Smooth muscle cell (in vitro differentiated cells): ENCODE data around the gene ATF7IP. TPM values are rescaled to one million over a fixed set of nuclear protein-coding genes. Genes with fewer than 3 reads are reported as not detected.

Experiments used
- DNase-seq: peaks from one replicate; lab custom pipeline; 2025; ENCODE audit not compliant: unreplicated experiment; lab: John Stamatoyannopoulos, UW
- H2AFZ ChIP-seq: fragments of 200-600 bp; sonication (generic); 2 replicates; pipeline ENCODE4 v1.6.0; 2016; ENCODE audit warnings: antibody characterized with exemption, low read depth, mild to moderate bottlenecking
- H3F3A ChIP-seq: fragments of 200-600 bp; sonication (generic); 2 replicates; pipeline ENCODE4 v1.6.0; 2017; ENCODE audit warnings: antibody characterized with exemption, low read depth
- H3K27ac ChIP-seq: fragments of 200-600 bp; sonication (generic); 2 replicates; pipeline ENCODE4 v1.5.1; 2016; ENCODE audit warnings: low read depth, mild to moderate bottlenecking
- H3K27me3 ChIP-seq: fragments of 200-600 bp; sonication (generic); 2 replicates; pipeline ENCODE4 v1.6.1; 2016; ENCODE audit warnings: low read depth, mild to moderate bottlenecking
- H3K36me3 ChIP-seq: fragments of 200-600 bp; sonication (generic); 2 replicates; pipeline ENCODE4 v1.5.1; 2016; ENCODE audit warnings: low read depth
- H3K4me1 ChIP-seq: fragments of 200-600 bp; sonication (generic); 2 replicates; pipeline ENCODE4 v1.5.1; 2016; ENCODE audit warnings: low read depth
- H3K4me2 ChIP-seq: fragments of 200-600 bp; sonication (generic); 2 replicates; pipeline ENCODE4 v1.6.0; 2016; ENCODE audit warnings: mild to moderate bottlenecking
- H3K4me3 ChIP-seq: fragments of 200-600 bp; sonication (generic); 2 replicates; pipeline ENCODE4 v1.5.1; 2016; ENCODE audit warnings: mild to moderate bottlenecking
- H3K79me2 ChIP-seq: fragments of 200-600 bp; sonication (generic); 2 replicates; pipeline ENCODE4 v1.6.0; 2016; ENCODE audit warnings: low read depth, mild to moderate bottlenecking
- H3K9ac ChIP-seq: fragments of 200-600 bp; sonication (generic); 2 replicates; pipeline ENCODE4 v1.6.0; 2016; ENCODE audit warnings: low read depth
- H3K9me3 ChIP-seq: fragments of 200-600 bp; sonication (generic); replicated peaks from 2 replicates; pipeline ENCODE4 v1.5.1; 2016; ENCODE audit warnings: low read depth
- H4K20me1 ChIP-seq: fragments of 200-600 bp; sonication (generic); 2 replicates; pipeline ENCODE4 v1.6.0; 2016; ENCODE audit warnings: low read depth
- CTCF ChIP-seq: fragments of 200-600 bp; sonication (generic); IDR thresholded peaks from 2 replicates; pipeline ENCODE4 v1.5.1; 2017; ENCODE audit warnings: borderline replicate concordance, mild to moderate bottlenecking, antibody characterized with exemption; ENCODE audit not compliant: insufficient read depth, poor library complexity, severe bottlenecking
- WGBS: methylation state at CpG from one replicate; pipeline ENCODE4 v1.1.7; 2016; ENCODE audit warnings: low lambda C conversion rate; 5-methylcytosine and 5-hydroxymethylcytosine counted together
- polyA plus RNA-seq: library from polyadenylated mRNA; unstranded; fragments of >200 nt; fragmentation: Nextera tagmentation; extraction: Ambion mirVana; gene quantifications from 2 replicates; pipeline ENCODE4 v1.2.1, GENCODE V29; 2016
- total RNA-seq: library from RNA; depleted of rRNA; stranded (reverse); fragments of >200 nt; gene quantifications from 2 replicates; pipeline ENCODE4 v1.2.3, GENCODE V29; 2014

Gene ATF7IP
- total and polyA plus RNA-seq, 2 experiments from 2014 or later, result 27.5 to 66.8 TPM

GRCh38 chr12:14426792-14427191, 61.3 kb downstream of the ATF7IP start:
- no peak overlapping the region for H3K27ac ChIP-seq
- peaks cover 28% of the 10 kb centered on the region for H4K20me1 ChIP-seq
- no peaks in the 10 kb centered on the region for H3K4me1 ChIP-seq
- H3K4me3 ChIP-seq, result no peak overlapping the region
- H3K4me2 ChIP-seq, result no peak overlapping the region
- H3K9me3 ChIP-seq, result no peaks in the 10 kb centered on the region
- H3K79me2 ChIP-seq, result peaks cover 100% of the 10 kb centered on the region
- no peaks in the 10 kb centered on the region for H3K27me3 ChIP-seq
- TF ChIP-seq CTCF, result no peak
- H3K9ac ChIP-seq, result no peak overlapping the region
- H2AFZ ChIP-seq, result no peak overlapping the region
- H3F3A ChIP-seq, result no peaks in the 10 kb centered on the region
- no peaks in the 10 kb centered on the region for H3K36me3 ChIP-seq
- DNase-seq, result no peak

- no peaks in the 10 kb centered on the region for H3K27me3 ChIP-seq
- WGBS, result 96% methylated on average over 1 of the region's 1 CpG
- peaks cover 32% of the 10 kb centered on the region for H4K20me1 ChIP-seq
- no peaks in the 10 kb centered on the region for H3F3A ChIP-seq
- H3K79me2 ChIP-seq, result peaks cover 100% of the 10 kb centered on the region
- no peaks in the 10 kb centered on the region for H3K4me1 ChIP-seq
- H3K9me3 ChIP-seq, result no peaks in the 10 kb centered on the region
- no peak overlapping the region for H3K9ac ChIP-seq
- no peak overlapping the region for H3K4me2 ChIP-seq
- no peak overlapping the region for H3K4me3 ChIP-seq
- no peak for DNase-seq
- H3K36me3 ChIP-seq, result no peaks in the 10 kb centered on the region
- no peak overlapping the region for H3K27ac ChIP-seq
- no peak overlapping the region for H2AFZ ChIP-seq
- TF ChIP-seq CTCF, result no peak
These were observed 62.4 kb downstream of the ATF7IP start for GRCh38 chr12:14427929-14428328.

- WGBS, result 98% methylated on average over 2 of the region's 2 CpGs
These were observed 65.0 kb downstream of the ATF7IP start for GRCh38 chr12:14430394-14430986.

More at GRCh38 chr12:14430394-14430986, 65.0 kb downstream of the ATF7IP start:
- Histone ChIP-seq H3K9ac (no peak overlapping the region), H3K4me1 (no peaks in the 10 kb centered on the region), H3K79me2 (peaks cover 99% of the 10 kb centered on the region), H4K20me1 (peaks cover 53% of the 10 kb centered on the region), H3K27ac (no peak overlapping the region), H3K4me3 (no peak overlapping the region), H3F3A (no peaks in the 10 kb centered on the region), H3K4me2 (no peak overlapping the region), H2AFZ (no peak overlapping the region), H3K9me3 (no peaks in the 10 kb centered on the region), H3K27me3 (no peaks in the 10 kb centered on the region), H3K36me3 (no peaks in the 10 kb centered on the region)
- DNase-seq, result no peak
- no peak for TF ChIP-seq CTCF
